Measurements from ENCODE around the gene TCAP.

- TF ChIP-seq CTCF (IDR thresholded peaks at IDR 0.05; ENCODE audit: low read depth, low read length, poor library complexity, severe bottlenecking) (no peak), EZH2phosphoT487 (IDR thresholded peaks at IDR 0.05; ENCODE audit: borderline replicate concordance, low read length) (no peak)
Measured at GRCh38 chr17:39711851-39712250, 46.7 kb downstream of the TCAP start.

All from DOHH2 (cell line).